Astrocyte (in vitro differentiated cells and primary cell): ENCODE data around the gene RFTN1.

Experiments used
- CTCF ChIP-seq: IDR thresholded peaks from 2 replicates; pipeline ENCODE4 v1.5.1; 2011; ENCODE audit warnings: low read depth, mild to moderate bottlenecking, inconsistent platforms, low read length, moderate library complexity; ENCODE audit not compliant: insufficient read depth
- EZH2 ChIP-seq: IDR thresholded peaks from 2 replicates; pipeline ENCODE4 v1.6.1; 2012; ENCODE audit warnings: mild to moderate bottlenecking, low read length, inconsistent platforms; ENCODE audit not compliant: insufficient read depth

GRCh38 chr3:16369276-16369675 is 144.2 kb downstream of the RFTN1 start:
- TF ChIP-seq CTCF (no peak), EZH2 (no peak)
